IMR-90 (cell line): ENCODE data around the gene SFXN2. TPM values are rescaled to one million over a fixed set of nuclear protein-coding genes. Genes with fewer than 3 reads are reported as not detected.

Source experiments
- ATAC-seq: fragments of 200-7000 bp; cut with Tn5 transposase; 2 replicates; pipeline ENCODE4 v1.9.1; 2020; ENCODE audit warnings: low read depth, mild to moderate bottlenecking, moderate library complexity
- BruUV-seq: library from RNA; stranded (reverse); fragments of 400-500 nt; replicated peaks from 2 replicates; lab custom pipeline; 2021; lab: Mats Ljungman, UMichigan
- CTCF ChIA-PET: fragments of 300-600 bp; formaldehyde crosslinking; extraction: SDS; loops from one replicate; lab custom pipeline; 2021; ENCODE audit warnings: antibody characterized with exemption; lab: Yijun Ruan, JAX
- POLR2A ChIA-PET: fragments of 300-600 bp; sonication (Branson Sonifier 250); formaldehyde crosslinking; loops from one replicate; lab custom pipeline; 2022; ENCODE audit warnings: antibody characterized with exemption; ENCODE audit not compliant: unreplicated experiment; lab: Charles Lee
- DNase-seq: peaks from one replicate; pipeline ENCODE4 v3.0.0; 2013
- H2AFZ ChIP-seq: replicated peaks from 2 replicates; pipeline ENCODE3; 2013; ENCODE audit warnings: low read length, mild to moderate bottlenecking; ENCODE audit not compliant: poor library complexity
- H2AK5ac ChIP-seq: 2 replicates; pipeline ENCODE4 v1.6.1; 2013; ENCODE audit warnings: low read depth, low read length, inconsistent platforms
- H2AK9ac ChIP-seq: replicated peaks from 2 replicates; pipeline ENCODE3; 2013; ENCODE audit warnings: mild to moderate bottlenecking, low read depth, low read length, moderate library complexity; ENCODE audit not compliant: poor library complexity
- H2BK120ac ChIP-seq: 2 replicates; pipeline ENCODE4 v1.6.1; 2013; ENCODE audit warnings: low read depth, low read length, inconsistent platforms
- H2BK15ac ChIP-seq: 3 replicates; pipeline ENCODE4 v1.6.1; 2013; ENCODE audit warnings: low read depth, low read length, inconsistent platforms
- H2BK20ac ChIP-seq: 2 replicates; pipeline ENCODE4 v1.6.1; 2013; ENCODE audit warnings: low read depth, mild to moderate bottlenecking, inconsistent platforms, low read length, moderate library complexity
- H2BK5ac ChIP-seq: 2 replicates; pipeline ENCODE4 v1.6.1; 2013; ENCODE audit warnings: mild to moderate bottlenecking, low read depth, low read length, inconsistent platforms; ENCODE audit not compliant: poor library complexity, severe bottlenecking
- H3K14ac ChIP-seq: replicated peaks from 2 replicates; pipeline ENCODE4 v1.6.1; 2013; ENCODE audit warnings: low read depth, low read length, inconsistent platforms
- H3K18ac ChIP-seq: 2 replicates; pipeline ENCODE4 v1.6.1; 2013; ENCODE audit warnings: low read depth, low read length, control low read depth
- H3K23ac ChIP-seq: 2 replicates; pipeline ENCODE4 v1.6.1; 2013; ENCODE audit warnings: low read depth, low read length, inconsistent platforms
- H3K27ac ChIP-seq: 2 replicates; pipeline ENCODE4 v1.5.1; 2013; ENCODE audit warnings: mild to moderate bottlenecking, control low read depth, low read length; ENCODE audit not compliant: insufficient read depth
- H3K27me3 ChIP-seq: 2 replicates; pipeline ENCODE4 v1.6.1; 2013; ENCODE audit warnings: low read length; ENCODE audit not compliant: control insufficient read depth, insufficient read depth
- H3K36me3 ChIP-seq: 2 replicates; pipeline ENCODE4 v1.6.1; 2013; ENCODE audit warnings: low read length, mixed read lengths; ENCODE audit not compliant: control insufficient read depth, insufficient read depth
- H3K4ac ChIP-seq: 2 replicates; pipeline ENCODE4 v1.6.1; 2013; ENCODE audit warnings: low read depth, low read length, inconsistent platforms
- H3K4me1 ChIP-seq: 2 replicates; pipeline ENCODE4 v1.6.1; 2013; ENCODE audit warnings: low read length, mixed read lengths; ENCODE audit not compliant: control insufficient read depth, insufficient read depth
- H3K4me2 ChIP-seq: 2 replicates; pipeline ENCODE4 v1.6.1; 2013; ENCODE audit warnings: low read depth, mild to moderate bottlenecking, control low read depth, low read length, moderate library complexity
- H3K4me3 ChIP-seq: 2 replicates; pipeline ENCODE4 v1.5.1; 2013; ENCODE audit warnings: low read depth, mild to moderate bottlenecking, control low read depth, low read length, moderate library complexity; ENCODE audit not compliant: insufficient read depth
- H3K56ac ChIP-seq: 2 replicates; pipeline ENCODE4 v1.6.1; 2013; ENCODE audit warnings: low read length, inconsistent platforms; ENCODE audit not compliant: insufficient read depth; ENCODE audit errors: extremely low read depth
- H3K79me1 ChIP-seq, 2 experiments: 2 replicates each; pipeline ENCODE4 v1.6.1; 2013; ENCODE audit warnings: low read length in 2 of 2, inconsistent platforms in 1 of 2, low read depth in 1 of 2
- H3K9ac ChIP-seq: 2 replicates; pipeline ENCODE4 v1.6.1; 2013; ENCODE audit warnings: low read depth, low read length, control low read depth
- H3K9me1 ChIP-seq: 2 replicates; pipeline ENCODE4 v1.6.1; 2013; ENCODE audit warnings: low read length, inconsistent platforms; ENCODE audit not compliant: insufficient read depth
- H3K9me3 ChIP-seq: 2 replicates; pipeline ENCODE4 v1.6.1; 2013; ENCODE audit warnings: low read length; ENCODE audit not compliant: control insufficient read depth, insufficient read depth
- H4K20me1 ChIP-seq: 2 replicates; pipeline ENCODE4 v1.6.1; 2013; ENCODE audit warnings: low read length, inconsistent platforms; ENCODE audit not compliant: insufficient read depth
- H4K5ac ChIP-seq: 2 replicates; pipeline ENCODE4 v1.6.1; 2013; ENCODE audit warnings: mild to moderate bottlenecking, low read depth, low read length, control low read depth
- H4K8ac ChIP-seq, 2 experiments: 2 replicates each; pipeline ENCODE4 v1.6.1; 2013; ENCODE audit warnings: low read depth in 2 of 2, low read length in 2 of 2, control low read depth in 1 of 2, inconsistent platforms in 1 of 2
- H4K91ac ChIP-seq: 2 replicates; pipeline ENCODE4 v1.6.1; 2013; ENCODE audit warnings: low read depth, low read length, inconsistent platforms; ENCODE audit not compliant: insufficient read depth
- RAD21 ChIP-seq: IDR thresholded peaks from 2 replicates; pipeline ENCODE4 v1.6.1; 2012; ENCODE audit warnings: low read length, improper control_type of control experiment
- WGBS, 2 experiments: methylation state at CpG; one replicate each; pipeline versions ENCODE4 v1.1.5 to v1.1.7; 2013; ENCODE audit warnings: missing lambda C conversion rate in 2 of 2; ENCODE audit not compliant: insufficient read length in 1 of 2; ENCODE audit errors: extremely low coverage in 2 of 2; 5-methylcytosine and 5-hydroxymethylcytosine counted together
- dilution Hi-C: fragments of 300-500 bp; cut with HindIII; formaldehyde crosslinking; loops from one replicate; pipeline ENCODE4 v1.14.3; 2018; ENCODE audit warnings: low sequenced_read_pairs; ENCODE audit not compliant: unreplicated experiment
- in situ Hi-C: fragments of 300-500 bp; cut with MboI; formaldehyde crosslinking; loops from 3 replicates; pipeline ENCODE4 v1.14.3; 2019; ENCODE audit warnings: low sequenced_read_pairs, inconsistent platforms, mixed read lengths
- intact Hi-C: fragments of 100-400 bp; cut with micrococcal nuclease; formaldehyde crosslinking; loops from 2 replicates; pipeline ENCODE4 v1.10.0; 2022
- polyA plus RNA-seq, 3 experiments: library from polyadenylated mRNA; depleted of rRNA; stranded (reverse); fragments of >200 nt; gene quantifications; 2 replicates each; pipeline ENCODE4 v1.2.3, GENCODE V29; 2012; ENCODE audit warnings: low replicate concordance in 1 of 3
- total RNA-seq: library from RNA; depleted of rRNA; stranded (reverse); fragments of >200 nt; gene quantifications from 2 replicates; pipeline ENCODE4 v1.2.3, GENCODE V29; 2012

SFXN2 gene
- total and polyA plus RNA-seq, 2 of the 4 experiments (the other 2 are of a cell fraction) = 6.9 to 11.7 TPM

DNA sequence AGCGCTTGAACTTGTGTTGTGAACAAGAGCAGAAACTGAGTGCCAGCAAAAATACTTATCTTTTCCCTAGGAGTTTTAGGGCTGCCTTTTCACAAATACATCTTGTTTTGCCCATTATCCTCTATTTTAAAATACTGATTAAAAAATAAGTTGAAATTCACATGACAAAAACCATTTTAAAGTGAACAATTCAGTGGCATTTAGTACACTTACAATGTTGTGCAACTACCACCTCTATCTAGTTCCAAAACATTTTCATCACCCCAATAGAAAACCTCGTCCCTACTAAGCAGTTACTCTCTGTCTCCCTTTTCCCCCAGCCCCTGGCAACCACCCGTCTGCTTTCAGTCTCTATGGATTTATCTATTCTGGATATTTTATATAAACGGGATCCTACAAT lies 30.7 kb downstream of the SFXN2 start:
- Histone ChIP-seq H3K9ac (no peak overlapping the region), H3K27me3 (no peaks in the 10 kb centered on the region), H2AK9ac (no peak overlapping the region), H3K23ac (peak overlapping the region; percentile 94; the same call in 1 of the 2 replicates), H2AK5ac (peak overlapping the region; percentile 15; the same call in 1 of the 2 replicates), H4K5ac (no peak overlapping the region), H4K91ac (peak overlapping the region; percentile 47), H2BK5ac (no peak overlapping the region), H3K18ac (no peak overlapping the region), H2BK15ac (no peak overlapping the region), H4K20me1 (peaks cover 26% of the 10 kb centered on the region; the same call in 1 of the 2 replicates), H3K4me3 (peak overlapping the region; percentile 77), H3K36me3 (no peaks in the 10 kb centered on the region), H3K14ac (0 out of 2 replicates have a peak overlapping the region, but pooled peaks have one; percentile 97), H3K27ac (no peak overlapping the region), H2BK20ac (no peak overlapping the region), H4K8ac (peak overlapping the region in 1 of 2 experiments; percentile 31; a peak in 1 of 4 replicates), H3K9me3 (no peaks in the 10 kb centered on the region), H3K56ac (no peak overlapping the region), H3K9me1 (peaks cover 16% of the 10 kb centered on the region; the same call in 1 of the 2 replicates), H2AFZ (no peak overlapping the region), H3K79me1 (peaks cover 24 to 49% of the 10 kb centered on the region in 2 experiments), H3K4me1 (no peaks in the 10 kb centered on the region), H3K4ac (no peak overlapping the region), H2BK120ac (no peak overlapping the region), H3K4me2 (peak overlapping the region; percentile 94)
- in situ Hi-C loops = no loop called here
- POLR2A ChIA-PET = interaction anchor here (0.8 kb wide), 1 partner anchor 20 kb away, joined by 3 read pairs; no protein-coding TSS in a partner anchor
- WGBS, 2 experiments = no CpG with 5 or more reads among the region's 4 CpGs
- BruUV-seq = no TSS peak
- DNase-seq (no peak), ATAC-seq (no peak)
- dilution Hi-C loops = no loop called here
- TF ChIP-seq RAD21 = no peak
- CTCF ChIA-PET = interaction anchor here (2.1 kb wide), 1 partner anchor 8 kb away, joined by 10 read pairs; no protein-coding TSS in a partner anchor
- intact Hi-C loops = no loop called here
